NCI-H526 treated with DMSO at 0.1 percent for 48 hours (cell line): ENCODE data around the gene SLAMF9.

Experiments used
- DNase-seq: peaks from one replicate; lab custom pipeline; 2025; lab: John Stamatoyannopoulos, UW

The SLAMF9 gene

DNA sequence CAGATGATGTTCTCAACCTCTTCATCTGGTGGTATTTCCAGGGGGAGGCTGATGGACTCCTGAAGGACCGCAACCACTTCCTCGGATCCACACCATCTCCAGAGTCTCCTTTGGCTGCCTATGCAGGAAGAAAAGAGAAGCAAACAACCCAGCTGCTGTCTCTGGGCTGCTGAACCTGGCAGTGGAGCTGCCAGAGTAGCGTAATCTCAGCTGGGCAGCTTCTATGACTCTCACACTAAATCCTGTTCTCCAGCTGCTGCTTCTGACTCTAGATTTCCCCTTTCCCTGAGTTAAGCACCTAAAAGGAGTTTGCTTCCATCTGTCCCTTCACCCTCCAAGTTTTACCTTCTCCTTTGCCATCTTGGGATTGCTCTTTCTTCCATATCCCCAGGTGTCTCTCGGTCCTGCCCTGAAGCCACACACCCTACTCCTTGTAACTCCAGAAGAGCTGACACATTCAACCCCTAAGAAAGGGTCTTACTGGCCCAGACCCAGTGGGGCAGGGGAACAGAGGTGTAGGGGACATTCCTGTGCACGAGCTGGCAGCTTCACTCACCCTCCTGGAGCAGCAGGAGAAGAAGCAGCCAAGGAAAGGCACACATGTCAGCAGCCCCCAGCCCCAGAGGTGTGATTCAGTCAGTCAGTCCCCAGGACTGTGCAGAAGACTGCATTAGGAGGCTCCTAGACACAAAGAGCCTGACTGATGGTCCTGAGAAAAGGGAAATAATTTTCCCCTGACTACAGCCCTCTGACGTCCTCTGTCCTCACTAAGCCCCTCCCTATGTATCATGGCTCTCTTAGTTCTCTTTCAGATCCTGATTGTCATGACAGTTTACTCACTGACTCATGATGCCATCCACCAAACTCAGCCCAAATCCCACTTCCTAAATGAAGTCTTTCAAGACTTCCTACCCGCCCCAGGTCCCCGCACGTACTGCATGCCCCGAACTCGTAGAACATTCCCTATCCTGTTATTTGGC is at the start of gene SLAMF9:
Gene SLAMF9 (minus strand): TSS at position 702 of the 980 bp plus-strand sequence. CDS start 100 bp downstream, at position 602.
- DNase-seq, result no peak

DNA sequence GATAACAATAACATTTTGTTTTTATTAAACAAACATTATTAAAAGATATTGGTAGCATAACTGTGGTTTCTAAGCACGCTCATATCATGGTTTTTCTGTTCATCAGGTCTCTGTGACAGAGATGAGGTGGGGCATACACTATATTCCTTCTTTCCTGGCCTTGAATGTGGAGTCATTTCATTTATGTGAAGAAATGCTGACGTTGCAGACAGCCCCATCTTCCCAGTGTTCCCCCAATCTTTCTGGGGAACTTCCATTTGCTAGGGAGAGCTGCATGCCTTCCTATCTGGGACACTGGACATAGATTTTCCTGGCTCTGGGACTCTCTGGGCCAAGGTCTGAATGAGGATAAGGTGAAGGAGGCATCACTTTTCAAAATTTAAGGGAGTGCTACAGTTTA is 47.4 kb upstream of the SLAMF9 start:
- DNase-seq, result no peak

DNA sequence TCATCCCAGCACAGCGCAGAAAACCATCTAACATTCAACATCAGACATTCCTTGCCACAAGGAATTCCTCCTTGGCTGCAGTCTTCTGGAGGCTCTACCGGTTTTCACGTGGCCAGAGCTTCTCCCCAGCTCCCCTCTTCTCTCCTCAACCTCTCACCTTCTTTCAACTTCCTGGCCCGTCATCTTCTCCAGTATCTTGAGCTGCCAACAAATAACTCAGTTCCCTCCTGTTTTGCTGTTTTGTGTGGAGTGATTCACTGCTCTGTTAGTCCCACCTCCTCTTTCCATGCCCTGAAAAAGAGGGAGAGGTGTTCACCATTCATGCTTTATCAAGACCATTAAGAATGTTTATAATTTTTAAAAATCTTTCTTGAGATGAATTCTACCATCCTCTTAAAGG is 45.2 kb upstream of the SLAMF9 start:
- DNase-seq, result no peak

DNA sequence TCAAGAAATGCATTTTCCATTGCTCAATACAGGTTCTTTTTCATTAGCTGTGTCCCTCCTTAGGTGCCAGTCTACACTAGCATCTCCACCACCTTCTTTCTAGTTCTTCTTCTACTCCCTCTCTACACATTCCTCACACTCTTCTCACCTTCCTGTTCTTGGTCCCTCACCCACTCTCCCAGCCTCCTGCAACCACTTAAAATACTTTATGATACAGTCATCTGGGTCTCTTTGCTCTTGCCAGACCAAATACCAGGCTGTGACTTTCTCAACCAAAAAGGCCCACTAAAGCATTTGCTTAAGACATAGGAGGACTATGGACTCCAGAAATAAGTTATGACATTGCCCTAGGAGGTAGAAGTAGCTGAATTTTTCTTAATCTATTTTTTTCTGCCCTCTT is 42.6 kb upstream of the SLAMF9 start:
- no peak for DNase-seq

DNA sequence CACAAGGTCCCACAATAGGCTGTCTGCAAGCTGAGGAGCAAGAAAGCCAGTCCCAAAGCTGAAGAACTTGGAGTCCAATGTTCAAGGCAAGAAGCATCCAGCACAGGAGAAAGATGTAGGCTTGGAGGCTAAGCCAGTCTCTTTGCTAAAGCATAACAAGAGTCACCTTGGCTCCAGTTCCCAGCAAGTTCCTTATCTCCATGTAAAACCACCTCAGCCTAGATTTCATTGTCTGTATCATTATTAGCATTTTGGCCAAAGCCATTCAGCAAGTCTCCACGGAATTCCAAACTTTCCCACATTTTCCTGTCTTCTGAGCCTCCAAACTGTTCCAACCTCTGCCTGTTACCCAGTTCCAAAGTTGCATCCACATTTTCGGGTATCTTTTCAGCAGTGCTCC is 40.9 kb upstream of the SLAMF9 start:
- DNase-seq, result no peak

DNA sequence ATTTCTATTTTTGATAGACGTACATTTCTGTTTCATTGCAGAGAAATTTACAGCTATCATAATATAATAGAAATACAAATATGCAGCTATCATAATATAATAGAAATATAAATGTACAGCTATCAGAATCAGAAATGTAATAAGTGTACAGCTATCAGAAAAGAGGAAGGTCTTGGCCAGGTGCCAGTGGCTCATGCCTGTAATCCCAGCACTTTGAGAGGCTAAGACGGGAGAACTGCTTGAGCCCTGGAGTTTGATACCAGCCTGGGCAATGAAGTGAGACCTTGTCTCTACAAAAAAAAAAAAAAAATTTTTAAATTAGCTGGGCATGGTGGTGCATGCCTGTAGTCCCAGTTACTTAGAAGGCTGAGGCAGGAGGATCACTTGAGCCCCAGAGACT is 39.9 kb upstream of the SLAMF9 start:
- no peak for DNase-seq

DNA sequence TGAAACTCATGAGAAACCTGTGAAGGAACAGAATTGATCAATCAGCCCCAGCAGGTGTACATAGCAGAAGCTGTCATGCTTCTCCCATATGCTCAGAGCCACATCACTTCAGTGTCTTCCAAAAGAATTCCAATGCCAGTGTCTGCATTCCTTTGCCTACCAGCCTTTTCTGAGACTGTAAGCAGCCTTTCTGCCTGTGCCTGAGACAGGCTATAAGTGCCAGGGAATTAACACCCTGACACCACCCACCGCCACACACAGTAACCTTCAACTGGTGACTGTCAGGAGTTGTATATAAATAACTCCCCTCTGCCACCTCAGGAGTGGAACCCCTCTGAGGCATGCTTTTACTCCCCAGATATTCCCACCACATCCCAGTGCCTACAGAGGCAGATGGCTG is 38.1 kb upstream of the SLAMF9 start:
- DNase-seq, result no peak

DNA sequence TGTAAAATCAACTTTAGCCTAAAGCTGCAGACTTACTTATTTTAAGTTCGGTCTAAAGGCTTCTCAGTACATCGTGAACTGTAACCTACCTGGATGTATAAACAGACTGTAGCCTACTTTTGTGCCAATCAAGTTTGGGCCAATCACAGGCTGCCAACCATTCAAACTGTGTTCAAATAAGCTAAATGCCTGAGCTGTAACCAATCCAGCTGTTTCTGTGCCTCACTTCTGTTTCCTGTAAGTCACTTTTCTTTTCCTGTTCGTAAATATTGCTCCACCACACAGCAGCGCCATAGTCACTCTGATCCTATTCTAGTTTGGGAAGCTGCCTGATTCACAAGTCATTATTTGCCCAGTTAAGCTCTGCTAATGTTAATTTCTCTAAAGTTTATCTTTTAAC is 37.5 kb upstream of the SLAMF9 start:
- DNase-seq, result no peak

DNA sequence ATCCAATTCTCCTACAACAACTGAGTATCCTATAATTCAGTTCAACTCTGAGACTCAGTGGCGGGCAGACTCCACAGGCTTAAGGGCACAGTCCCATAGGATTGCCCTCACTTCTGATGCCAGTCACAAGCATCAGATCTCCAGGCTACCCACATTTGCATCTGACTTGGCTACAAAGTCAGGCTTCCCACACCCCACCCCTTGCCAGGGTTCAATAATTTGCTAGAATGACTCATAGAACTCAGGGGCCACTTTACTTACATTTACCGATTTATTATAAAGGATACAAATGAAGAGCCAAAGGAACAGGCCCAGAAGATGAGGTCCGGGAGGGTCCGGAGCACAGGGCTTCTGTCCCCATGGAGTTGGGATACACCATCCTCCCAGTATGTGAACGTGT is 36.0 kb upstream of the SLAMF9 start:
- no peak for DNase-seq

DNA sequence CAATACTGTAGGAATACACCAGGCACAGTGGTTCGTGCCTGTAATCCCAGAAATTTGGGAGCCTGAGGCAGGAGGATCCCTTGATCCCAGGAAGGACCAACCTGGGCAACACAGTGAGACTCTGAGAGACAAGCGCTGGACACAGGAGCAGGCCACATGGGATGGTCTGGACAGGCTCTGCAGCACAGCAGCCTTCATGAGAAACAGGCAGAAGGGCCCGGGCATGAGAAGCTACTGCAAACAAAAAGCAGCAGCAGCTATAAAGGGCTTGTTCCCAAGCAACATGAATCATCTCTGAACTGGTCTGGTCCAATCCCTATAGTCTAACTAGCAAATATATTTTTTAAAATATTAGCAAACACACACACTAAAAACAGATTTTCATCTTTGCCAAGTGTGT is 35.5 kb upstream of the SLAMF9 start:
- DNase-seq, result no peak

DNA sequence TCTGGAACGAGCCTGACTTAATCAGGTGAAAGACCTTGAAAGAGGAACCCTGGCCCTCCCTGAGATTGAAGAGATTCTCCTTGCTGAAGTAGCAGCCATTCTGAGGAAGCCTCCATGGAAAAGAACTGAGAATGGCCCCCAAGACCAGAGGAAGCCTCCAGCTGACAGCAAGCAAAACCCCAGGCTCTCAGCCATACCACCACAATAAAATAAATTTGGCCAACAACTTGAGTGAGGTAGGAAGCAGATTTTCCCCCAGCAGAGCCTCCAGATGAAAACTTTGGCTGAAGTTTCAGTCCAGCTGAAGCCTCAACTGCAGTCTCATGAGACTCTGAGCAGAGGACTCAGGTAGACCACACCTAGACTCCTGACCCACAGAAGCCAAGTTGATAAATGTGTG is 34.0 kb upstream of the SLAMF9 start:
- DNase-seq, result no peak

DNA sequence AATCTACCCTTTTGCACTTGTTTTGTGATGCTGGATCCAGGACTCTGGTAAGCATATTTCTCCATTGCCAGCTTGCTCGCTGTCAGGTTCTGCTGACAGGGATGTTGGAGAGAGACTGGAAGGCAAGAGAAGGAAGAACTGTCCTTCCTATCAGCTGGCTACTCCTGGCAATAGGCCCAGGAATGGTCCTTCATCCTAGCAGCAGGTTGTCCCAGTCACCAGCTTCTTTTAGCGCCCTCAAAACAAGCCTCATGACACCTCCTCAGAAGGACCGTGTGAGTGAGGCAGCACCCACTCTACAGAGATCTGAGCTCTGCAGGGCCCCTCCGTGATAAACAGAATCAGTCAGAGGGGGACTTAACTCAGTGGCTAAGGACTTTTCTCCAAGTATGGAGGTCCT is 33.1 kb upstream of the SLAMF9 start:
- no peak for DNase-seq

DNA sequence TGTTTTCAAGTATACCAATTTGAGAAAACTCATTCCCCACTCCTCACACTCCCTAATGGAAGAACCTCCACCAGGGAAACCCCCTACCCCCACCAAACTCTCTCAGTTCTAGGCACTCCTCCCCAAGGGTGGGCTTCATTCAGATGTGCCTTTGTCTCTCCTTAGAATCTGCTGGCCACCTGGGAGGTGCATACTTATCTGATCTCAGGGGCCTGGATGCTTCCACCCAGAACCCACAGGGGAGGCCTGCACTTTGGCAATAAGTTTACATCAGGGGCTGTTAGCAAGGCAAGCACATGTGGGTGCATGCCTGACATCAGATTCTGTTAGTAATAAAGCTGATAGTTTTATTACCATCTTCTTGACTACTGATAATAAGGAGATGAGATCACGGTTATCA is 32.5 kb upstream of the SLAMF9 start:
- no peak for DNase-seq

DNA sequence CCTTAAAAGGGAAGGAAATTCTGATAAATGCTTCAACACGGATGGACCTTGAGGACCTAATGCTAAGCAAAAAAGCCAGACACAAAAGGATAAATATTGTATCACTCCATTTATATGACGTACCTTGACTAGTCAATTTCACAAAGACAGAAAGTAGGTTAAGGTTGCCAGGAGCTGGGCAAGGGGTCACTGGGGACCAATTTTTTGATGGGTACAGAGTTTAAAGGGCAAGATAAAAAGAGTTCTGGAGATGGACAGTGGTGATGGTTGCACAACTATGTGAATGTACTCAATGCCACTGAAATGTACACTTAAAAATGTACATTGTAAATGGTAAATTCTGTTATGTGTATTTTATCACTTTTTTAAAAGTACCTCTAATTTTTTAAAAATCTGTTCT is 32.1 kb upstream of the SLAMF9 start:
- no peak for DNase-seq

DNA sequence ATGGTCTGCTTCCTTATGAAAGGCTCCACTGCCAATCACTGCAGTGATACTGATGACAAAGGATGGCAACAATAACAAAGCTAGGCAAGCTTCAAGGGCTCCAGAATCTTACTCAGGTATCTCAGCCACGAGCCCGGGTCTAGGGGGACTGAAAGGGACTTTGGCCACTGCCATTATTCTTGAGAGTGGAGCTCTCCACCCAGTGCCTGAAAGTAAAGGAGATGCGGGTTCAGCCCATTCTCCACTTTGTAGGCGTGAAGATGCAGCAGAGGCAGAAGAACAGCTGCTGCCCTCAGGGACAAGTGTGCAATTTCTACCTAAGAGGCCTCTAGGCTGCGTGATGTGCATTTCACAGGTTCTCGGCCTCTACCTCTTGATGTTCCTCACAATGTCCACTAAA is 31.4 kb upstream of the SLAMF9 start:
- DNase-seq, result no peak

DNA sequence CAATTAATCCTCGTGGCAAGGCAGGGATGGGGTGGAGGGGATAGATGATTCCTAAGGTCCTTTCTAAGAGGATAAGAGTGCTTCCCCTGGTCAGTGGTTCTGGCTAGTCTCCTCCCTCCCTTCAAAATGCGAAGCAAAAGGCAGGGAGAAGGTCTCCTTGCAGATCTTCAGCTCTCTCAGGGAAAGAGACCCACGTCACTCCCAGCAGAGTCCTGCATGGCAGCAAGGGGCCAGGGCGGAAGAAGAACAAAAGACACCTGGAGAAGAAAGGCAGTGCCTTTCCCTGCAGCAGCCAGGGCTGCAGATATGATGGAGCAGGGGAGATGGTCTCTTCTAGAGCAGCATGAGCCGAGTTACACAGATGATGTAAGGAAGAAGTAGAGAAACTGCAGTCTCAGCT is 29.6 kb upstream of the SLAMF9 start:
- no peak for DNase-seq

DNA sequence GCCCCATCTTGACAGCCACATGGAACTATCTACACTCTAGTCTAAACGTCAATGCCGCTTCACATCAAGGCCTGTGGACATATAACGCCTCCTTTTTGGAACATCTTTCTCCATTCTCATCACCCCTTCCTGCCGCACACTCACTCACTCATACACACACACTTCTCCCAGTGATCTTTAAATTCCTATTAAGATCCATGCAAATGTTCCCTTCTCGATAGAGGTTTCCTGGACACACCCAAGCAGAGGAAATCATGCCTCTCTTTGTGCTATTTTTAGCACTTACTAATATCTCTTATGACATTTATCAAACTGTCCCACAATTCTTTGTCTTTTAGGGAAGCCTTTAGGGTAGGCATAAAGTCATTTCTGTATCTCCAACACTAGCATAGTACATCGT is 28.2 kb upstream of the SLAMF9 start:
- no peak for DNase-seq

DNA sequence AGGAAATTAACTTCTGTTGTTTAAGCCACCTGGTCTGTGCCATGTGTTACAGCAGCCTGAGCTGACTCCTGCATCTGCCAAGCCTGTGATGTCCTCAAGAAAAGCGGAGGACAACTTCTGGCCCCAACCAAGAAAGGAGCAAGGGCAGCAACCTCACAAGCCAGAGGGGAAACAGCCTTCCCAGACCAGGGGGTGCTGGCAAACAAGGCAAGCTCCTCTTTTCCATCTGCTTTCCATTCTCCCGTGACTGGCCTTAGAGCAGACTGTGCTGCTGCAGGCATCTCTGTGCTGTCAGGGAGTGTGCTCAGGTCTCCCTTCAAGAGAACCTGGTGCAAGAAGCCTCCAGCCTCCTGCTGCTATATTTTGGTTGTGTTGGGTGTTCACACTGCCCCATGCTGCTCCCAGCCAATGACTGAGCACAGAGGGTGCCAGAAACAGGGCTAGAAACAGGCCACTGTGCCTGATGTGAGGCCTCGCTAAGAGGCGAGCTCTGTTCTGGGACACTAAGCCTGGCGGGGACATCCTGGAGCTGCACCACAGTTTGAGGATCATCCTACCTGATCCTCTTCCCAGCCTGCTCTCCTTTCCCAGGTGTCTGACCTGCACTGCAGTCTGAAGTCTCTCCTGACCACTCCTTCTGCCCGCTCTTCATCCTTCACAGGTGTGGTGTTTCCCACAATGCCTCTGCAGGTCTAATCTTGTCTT is 27.5 kb upstream of the SLAMF9 start:
- no peak for DNase-seq

DNA sequence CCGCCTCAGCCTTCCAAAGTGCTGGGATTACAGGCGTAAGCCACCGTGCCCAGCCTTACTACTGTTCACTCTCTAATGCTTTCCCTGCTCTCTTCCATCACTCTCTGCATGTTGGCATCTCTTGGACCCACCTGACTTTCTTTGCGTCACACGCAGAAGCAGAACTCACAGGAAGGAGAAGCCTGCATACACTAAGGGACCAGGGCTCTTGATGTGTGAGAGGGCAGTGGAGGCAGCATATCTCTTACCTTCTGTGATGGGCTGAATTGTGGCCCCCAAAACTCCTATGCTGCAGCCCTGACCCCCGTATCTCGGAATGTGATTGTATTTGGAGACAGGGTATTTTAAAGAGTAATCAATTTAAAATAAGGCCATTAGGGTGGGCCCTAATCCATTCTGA is 26.7 kb upstream of the SLAMF9 start:
- no peak for DNase-seq

DNA sequence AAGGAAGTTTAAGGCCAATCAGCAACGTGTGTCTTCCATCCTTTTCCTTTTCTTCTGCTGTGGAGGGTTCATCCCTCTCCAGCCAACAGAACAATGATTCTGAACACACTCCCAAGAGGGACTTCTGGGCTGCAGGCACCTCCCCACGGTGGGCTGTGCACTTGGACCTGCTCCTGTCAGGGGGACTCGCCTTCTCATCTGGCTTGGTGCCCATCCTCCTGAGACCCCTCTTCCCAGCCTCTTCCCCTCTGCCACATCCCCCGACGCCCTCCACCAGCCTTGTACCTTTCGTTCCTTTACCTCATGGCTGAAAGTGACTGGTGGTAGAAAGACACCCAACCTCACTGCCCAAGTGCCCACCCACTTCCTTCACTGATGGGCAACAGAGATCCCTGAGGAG is 26.0 kb upstream of the SLAMF9 start:
- no peak for DNase-seq

DNA sequence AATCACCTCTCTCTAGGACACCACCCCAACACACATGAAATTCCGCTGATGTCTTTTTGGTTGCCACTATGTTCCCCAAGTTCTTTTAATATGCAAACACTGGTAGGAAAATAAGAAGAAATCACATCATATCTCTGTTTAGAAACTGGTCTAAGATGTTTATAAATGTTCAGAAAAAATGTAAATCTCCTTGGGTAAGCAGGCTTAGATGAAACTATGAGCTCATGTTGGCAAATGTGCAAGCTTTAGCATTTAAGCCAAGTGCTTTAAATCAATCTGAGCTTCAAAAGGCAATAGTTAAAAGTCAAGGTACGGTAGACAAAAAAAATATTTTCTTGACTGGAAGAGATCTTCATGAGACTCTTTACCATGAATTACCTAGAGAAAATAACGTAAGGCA is 25.2 kb upstream of the SLAMF9 start:
- DNase-seq, result no peak

DNA sequence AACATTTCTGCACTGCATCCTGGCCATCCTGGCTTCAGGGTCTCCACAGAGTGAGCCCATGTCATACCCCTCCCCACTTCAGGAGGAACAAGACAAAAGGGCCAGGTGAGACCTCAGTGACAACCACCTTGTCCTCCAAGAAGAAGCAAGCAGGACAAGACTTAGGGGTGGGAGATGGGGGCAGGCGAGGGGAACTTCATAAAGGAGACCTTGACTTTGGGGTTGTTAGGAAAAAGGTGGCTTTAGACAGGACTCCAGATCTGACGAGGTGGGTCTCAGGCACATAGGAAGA is 24.0 kb upstream of the SLAMF9 start:
- no peak for DNase-seq

DNA sequence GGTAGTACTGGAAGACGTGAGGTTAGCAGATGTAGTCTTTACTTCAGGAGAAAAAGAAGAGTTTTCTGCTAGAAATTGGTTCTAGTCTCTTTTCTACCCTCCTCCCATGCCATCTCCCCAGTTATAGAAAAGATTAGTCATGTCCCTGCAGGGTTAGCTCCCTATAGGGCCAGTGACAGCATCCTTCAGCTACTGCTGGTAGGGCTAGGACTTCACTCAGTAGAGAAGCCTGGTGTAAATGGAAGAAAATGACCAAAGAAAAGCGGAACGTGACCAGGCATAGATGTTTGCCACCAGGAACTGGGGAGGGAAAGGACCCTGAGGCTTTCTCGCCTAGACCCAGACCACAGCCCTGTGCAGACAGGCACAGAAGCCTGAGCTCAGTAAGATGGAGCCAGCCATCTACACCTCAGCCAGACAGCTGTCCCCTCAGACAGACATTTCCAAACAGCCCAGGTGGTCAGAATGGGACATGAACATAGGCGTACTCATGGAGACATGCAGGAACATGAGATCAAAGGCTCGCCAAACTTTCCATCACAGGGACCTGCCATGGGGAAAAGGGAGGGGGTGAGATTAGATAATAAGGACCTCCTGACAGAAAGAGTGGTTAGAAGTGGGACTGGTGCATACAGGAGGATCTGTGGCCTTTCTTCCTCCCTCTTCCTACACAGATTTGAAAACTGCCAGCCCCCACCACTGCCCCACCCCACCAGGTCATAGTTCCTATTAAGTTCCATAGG is 23.5 kb upstream of the SLAMF9 start:
- no peak for DNase-seq
